Endothelial cell of umbilical vein (primary cell): ENCODE results near the gene ITPR1. TPM values are rescaled to one million over a fixed set of nuclear protein-coding genes. Genes with fewer than 3 reads are reported as not detected.

Source experiments
- BruUV-seq: library from RNA; stranded (reverse); fragments of 400-500 nt; replicated peaks from 2 replicates; lab custom pipeline; 2021; lab: Mats Ljungman, UMichigan
- CTCF ChIA-PET: fragments of 300-600, 350-600 bp; sonication (Branson Sonifier 250); formaldehyde crosslinking; loops from one replicate; lab custom pipeline; 2021; ENCODE audit warnings: antibody characterized with exemption, inconsistent platforms; lab: Charles Lee
- POLR2A ChIA-PET: fragments of 300-600, 350-600 bp; sonication (Branson Sonifier 250); formaldehyde crosslinking; loops from one replicate; lab custom pipeline; 2021; ENCODE audit warnings: antibody characterized with exemption, inconsistent platforms; lab: Charles Lee
- DNase-seq: peaks from one replicate; pipeline ENCODE4 v3.0.0-alpha.2; 2011; ENCODE audit warnings: low read depth, low spot score
- FAIRE-seq: peaks from 2 replicates; lab custom pipeline; 2011; peaks lifted over from hg19 to GRCh38; lab: Jason Lieb, UNC
- H2AFZ ChIP-seq: 2 replicates; pipeline ENCODE4 v1.6.0; 2012; ENCODE audit warnings: low read depth, low read length, control low read depth, inconsistent platforms
- H3K27ac ChIP-seq: 2 replicates; pipeline ENCODE4 v1.5.1; 2011; ENCODE audit warnings: low read depth, mild to moderate bottlenecking, control low read depth, low read length, moderate library complexity; ENCODE audit not compliant: insufficient read depth
- H3K27me3 ChIP-seq, 2 experiments: 2 replicates each; pipeline versions ENCODE4 v1.6.0 to v1.6.1; 2011; ENCODE audit warnings: low read length in 2 of 2, mixed read lengths in 1 of 2; ENCODE audit not compliant: control insufficient read depth in 2 of 2, insufficient read depth in 2 of 2
- H3K36me3 ChIP-seq, 2 experiments: 2 replicates in 1 of 2; 3 replicates in 1 of 2; pipeline ENCODE4 v1.5.1; 2011; ENCODE audit warnings: low read length in 2 of 2, mild to moderate bottlenecking in 1 of 2, moderate library complexity in 1 of 2; ENCODE audit not compliant: control insufficient read depth in 2 of 2, insufficient read depth in 2 of 2; ENCODE audit errors: extremely low read depth in 1 of 2
- H3K4me1 ChIP-seq: 3 replicates; pipeline ENCODE4 v1.5.1; 2011; ENCODE audit warnings: mild to moderate bottlenecking, low read length; ENCODE audit not compliant: control insufficient read depth, insufficient read depth; ENCODE audit errors: extremely low read depth
- H3K4me2 ChIP-seq: 2 replicates; pipeline ENCODE4 v1.6.1; 2011; ENCODE audit warnings: low read length, control low read depth, mixed read lengths; ENCODE audit not compliant: insufficient read depth
- H3K4me3 ChIP-seq, 3 experiments: fragments of 200-600 bp in 1 of 3; sonication (generic), shearing (Covaris generic) in 1 of 3; replicated peaks in 1 of 3; 2 replicates each; pipeline ENCODE4 v1.5.1; 2011 to 2016; ENCODE audit warnings: control low read depth in 3 of 3, low read length in 3 of 3, mild to moderate bottlenecking in 2 of 3, inconsistent platforms in 1 of 3, low read depth in 1 of 3, moderate library complexity in 1 of 3; ENCODE audit not compliant: insufficient read depth in 1 of 3
- H3K79me2 ChIP-seq: 2 replicates; pipeline ENCODE4 v1.6.0; 2012; ENCODE audit warnings: low read length, inconsistent platforms; ENCODE audit not compliant: control insufficient read depth, insufficient read depth
- H3K9ac ChIP-seq: replicated peaks from 2 replicates; pipeline ENCODE3; 2011; ENCODE audit warnings: low read length, control low read depth; ENCODE audit not compliant: insufficient read depth; ENCODE audit errors: extremely low read depth
- H3K9me1 ChIP-seq: replicated peaks from 3 replicates; pipeline ENCODE4 v1.6.0; 2011; ENCODE audit warnings: mild to moderate bottlenecking, low read length; ENCODE audit not compliant: control insufficient read depth, insufficient read depth; ENCODE audit errors: extremely low read depth
- H3K9me3 ChIP-seq: replicated peaks from 2 replicates; pipeline ENCODE4 v1.5.1; 2012; ENCODE audit warnings: low read length, inconsistent platforms; ENCODE audit not compliant: control insufficient read depth, insufficient read depth
- H4K20me1 ChIP-seq: replicated peaks from 2 replicates; pipeline ENCODE3; 2011; ENCODE audit warnings: mild to moderate bottlenecking, low read length; ENCODE audit not compliant: control insufficient read depth, insufficient read depth; ENCODE audit errors: extremely low read depth
- EZH2 ChIP-seq: IDR thresholded peaks from 2 replicates; pipeline ENCODE4 v1.6.1; 2012; ENCODE audit warnings: borderline replicate concordance, low read depth, mild to moderate bottlenecking, moderate library complexity, low read length, inconsistent platforms; ENCODE audit not compliant: severe bottlenecking
- FOS ChIP-seq: IDR thresholded peaks from 2 replicates; pipeline ENCODE4 v1.6.1; 2011; ENCODE audit warnings: mild to moderate bottlenecking, low read length, moderate library complexity, borderline replicate concordance; ENCODE audit not compliant: insufficient read depth
- GATA2 ChIP-seq: IDR thresholded peaks from 2 replicates; pipeline ENCODE4 v1.7.0; 2011; ENCODE audit warnings: low read depth, mild to moderate bottlenecking, moderate library complexity, mixed read lengths, low read length; ENCODE audit not compliant: insufficient read length, insufficient read depth
- JUN ChIP-seq: IDR thresholded peaks from 2 replicates; pipeline ENCODE4 v1.6.1; 2011; ENCODE audit warnings: borderline replicate concordance, low read depth; ENCODE audit not compliant: insufficient read length, insufficient read depth
- MAX ChIP-seq: IDR thresholded peaks from 2 replicates; pipeline ENCODE4 v1.6.1; 2011; ENCODE audit not compliant: insufficient read depth, insufficient read length
- MYC ChIP-seq: IDR thresholded peaks from one replicate; pipeline ENCODE4 v1.6.1; 2011; ENCODE audit warnings: mild to moderate bottlenecking, low read depth, low read length
- POLR2A ChIP-seq: IDR thresholded peaks from 2 replicates; pipeline ENCODE4 v1.6.1; 2012; ENCODE audit warnings: low read depth, mild to moderate bottlenecking, control low read depth, low read length
- POLR2AphosphoS5 ChIP-seq: IDR thresholded peaks from 2 replicates; pipeline ENCODE4 v1.6.1; 2012; ENCODE audit warnings: low read depth, mild to moderate bottlenecking, control low read depth, low read length, moderate library complexity; ENCODE audit not compliant: insufficient read depth
- dilution Hi-C: fragments of 300-500 bp; cut with MboI; formaldehyde crosslinking; loops from one replicate; pipeline ENCODE4 v1.15.0; 2019; ENCODE audit warnings: low sequenced_read_pairs; ENCODE audit not compliant: extremely low pct_ligation_motif_present
- intact Hi-C: fragments of 100-400 bp; cut with micrococcal nuclease; formaldehyde crosslinking; loops from one replicate; pipeline ENCODE4 v1.10.0; 2022
- polyA plus RNA-seq, 4 experiments: library from polyadenylated mRNA; depleted of rRNA in 3 of 4; stranded (reverse) in 3 of 4; unstranded in 1 of 4; fragments of >200 nt; gene quantifications; 2 replicates each; pipeline versions ENCODE4 v1.2.1 to v1.2.3, GENCODE V29; 2011 to 2012; ENCODE audit warnings: missing spikeins in 1 of 4
- total RNA-seq: library from RNA; stranded (reverse); gene quantifications from 2 replicates; pipeline ENCODE4 v1.2.3, GENCODE V29; 2021
- TF ChIP-seq, protein P1 (sequence below), 2 donors: IDR thresholded peaks; 1 replicate in 1 of 2; 2 replicates in 1 of 2; pipeline ENCODE4 v1.5.1; 2011; ENCODE audit warnings: low read length in 2 of 2, mild to moderate bottlenecking in 2 of 2, moderate library complexity in 2 of 2, control low read depth in 1 of 2, inconsistent platforms in 1 of 2, low read depth in 1 of 2; ENCODE audit not compliant: insufficient read depth in 1 of 2; ENCODE audit errors: extremely low read depth in 1 of 2

The ITPR1 gene
- total and polyA plus RNA-seq, 2 donors (not counting 3 experiments of a cell fraction or from before 2014, with no cell fraction given), result 5.1 to 16.1 TPM

- H3K4me1 ChIP-seq, result no peaks in the 10 kb centered on the region
- CTCF ChIA-PET, result no interaction called here
- intact Hi-C loops (no loop called here), dilution Hi-C loops (no loop called here)
- H3K27ac ChIP-seq, result no peak overlapping the region
- H3K9me3 ChIP-seq, result no peaks in the 10 kb centered on the region
- no peaks in the 10 kb centered on the region for H4K20me1 ChIP-seq
- H3K9me1 ChIP-seq, result no peaks in the 10 kb centered on the region
- H2AFZ ChIP-seq, result no peak overlapping the region
- no peaks in the 10 kb centered on the region for H3K79me2 ChIP-seq
- DNase-seq (no peak), FAIRE-seq (no peak)
- no peak overlapping the region for H3K9ac ChIP-seq
- H3K27me3 ChIP-seq, result no peaks in the 10 kb centered on the region
- no peak for TF ChIP-seq MAX
- no peak overlapping the region for H3K4me3 ChIP-seq
- BruUV-seq, result no TSS peak
- POLR2A ChIA-PET, result no interaction called here
- H3K4me2 ChIP-seq, result no peak overlapping the region
- H3K36me3 ChIP-seq, result no peaks in the 10 kb centered on the region
Measured at GRCh38 chr3:4680871-4681300, 187.7 kb downstream of the ITPR1 start.

- Histone ChIP-seq H4K20me1 (no peaks in the 10 kb centered on the region), H3K36me3 (no peaks in the 10 kb centered on the region), H3K4me1 (no peaks in the 10 kb centered on the region), H3K27me3 (no peaks in the 10 kb centered on the region), H3K79me2 (no peaks in the 10 kb centered on the region), H3K9me1 (no peaks in the 10 kb centered on the region), H3K9ac (no peak overlapping the region), H3K9me3 (no peaks in the 10 kb centered on the region), H3K4me2 (no peak overlapping the region), H3K27ac (no peak overlapping the region), H3K4me3 (no peak overlapping the region), H2AFZ (no peak overlapping the region)
- no TSS peak for BruUV-seq
- intact Hi-C loops, result no loop called here
- CTCF ChIA-PET, result interaction anchor here (1.3 kb wide), 2 partner anchors 9 to 30 kb away, joined by 3 read pairs; no protein-coding TSS in a partner anchor
- FAIRE-seq, result no peak
- DNase-seq, result no peak
- dilution Hi-C loops, result no loop called here
- POLR2A ChIA-PET, result no interaction called here
- TF ChIP-seq EZH2 (no peak), JUN (no peak), FOS (no peak), MYC (no peak), MAX (no peak), POLR2A (no peak), POLR2AphosphoS5 (no peak), GATA2 (no peak)
- TF ChIP-seq, protein P1, sequence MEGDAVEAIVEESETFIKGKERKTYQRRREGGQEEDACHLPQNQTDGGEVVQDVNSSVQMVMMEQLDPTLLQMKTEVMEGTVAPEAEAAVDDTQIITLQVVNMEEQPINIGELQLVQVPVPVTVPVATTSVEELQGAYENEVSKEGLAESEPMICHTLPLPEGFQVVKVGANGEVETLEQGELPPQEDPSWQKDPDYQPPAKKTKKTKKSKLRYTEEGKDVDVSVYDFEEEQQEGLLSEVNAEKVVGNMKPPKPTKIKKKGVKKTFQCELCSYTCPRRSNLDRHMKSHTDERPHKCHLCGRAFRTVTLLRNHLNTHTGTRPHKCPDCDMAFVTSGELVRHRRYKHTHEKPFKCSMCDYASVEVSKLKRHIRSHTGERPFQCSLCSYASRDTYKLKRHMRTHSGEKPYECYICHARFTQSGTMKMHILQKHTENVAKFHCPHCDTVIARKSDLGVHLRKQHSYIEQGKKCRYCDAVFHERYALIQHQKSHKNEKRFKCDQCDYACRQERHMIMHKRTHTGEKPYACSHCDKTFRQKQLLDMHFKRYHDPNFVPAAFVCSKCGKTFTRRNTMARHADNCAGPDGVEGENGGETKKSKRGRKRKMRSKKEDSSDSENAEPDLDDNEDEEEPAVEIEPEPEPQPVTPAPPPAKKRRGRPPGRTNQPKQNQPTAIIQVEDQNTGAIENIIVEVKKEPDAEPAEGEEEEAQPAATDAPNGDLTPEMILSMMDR (IDR thresholded peaks at IDR 0.05; ENCODE audit: extremely low read depth in 1 of 2, insufficient read depth in 1 of 2, low read depth in 1 of 2, low read length in 2 of 2), result no peak
Measured at GRCh38 chr3:4681301-4681700, 188.2 kb downstream of the ITPR1 start.
